T-helper 9 cell (primary cell): ENCODE results near the gene NDUFA6.
"Not testable (repeated sequence)": the region's sequence is repeated elsewhere in the genome, so short reads cannot be mapped to it uniquely, and the experiment has no call there.

Experiments used
- DNase-seq: peaks from one replicate; pipeline ENCODE4 v3.0.0-alpha.2; 2020
- total RNA-seq, 2 donors: gene quantifications; one replicate each; lab custom pipeline; 2026; lab: John Stamatoyannopoulos, UW

NDUFA6 gene
- total RNA-seq: 37.4 to 71.3 reads per million in 2 donors

DNA sequence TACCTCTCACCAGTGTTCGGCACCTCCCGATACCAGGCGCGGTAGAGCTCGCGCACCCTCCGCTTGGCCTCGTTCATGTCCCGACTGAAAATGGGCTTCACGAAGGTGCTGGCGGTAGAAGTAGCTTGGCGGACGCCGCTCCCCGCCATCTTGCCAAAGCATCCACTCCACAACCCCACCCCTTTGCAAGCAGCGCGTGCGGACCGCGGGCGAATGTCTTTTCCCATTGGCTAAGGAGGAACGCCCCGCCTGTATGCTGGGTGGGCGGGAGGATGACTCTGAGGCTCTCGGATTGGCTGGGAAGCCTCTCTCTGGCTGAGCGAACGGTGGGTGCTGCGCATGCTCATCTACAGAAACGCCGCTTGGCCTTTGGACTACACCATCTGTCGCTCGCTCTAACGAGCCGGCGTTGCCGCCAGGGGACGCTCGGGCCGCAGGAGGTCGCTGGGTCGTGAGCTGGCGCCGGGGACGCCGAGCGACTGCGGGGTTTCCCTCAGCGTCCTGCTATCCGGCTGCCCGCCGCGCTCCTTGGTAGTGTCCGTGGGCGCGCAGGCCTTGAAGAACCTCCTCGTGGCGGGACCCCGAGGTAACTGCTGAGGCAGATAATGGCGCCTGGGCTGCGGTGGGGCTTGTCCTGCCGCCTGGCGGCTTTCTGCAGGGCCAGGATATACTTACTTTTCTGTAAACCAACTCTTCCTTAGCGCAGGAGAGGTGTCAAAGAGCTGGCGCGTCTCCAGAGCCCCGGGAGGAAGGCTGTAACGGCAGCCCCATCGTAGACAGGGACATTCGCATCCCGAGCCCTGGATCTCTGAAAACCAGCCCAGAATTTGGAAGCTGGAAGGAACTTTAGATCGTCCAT is at the start of gene NDUFA6:
NDUFA6 (minus strand) TSS at position 177 of the 859 bp plus-strand sequence; CDS start at position 149, 28 bp downstream.
- DNase-seq: peak; percentile 94

GRCh38 chr22:42140153-42140552 is 49.6 kb upstream of the NDUFA6 start:
- not testable (repeated sequence) for DNase-seq

- not testable (repeated sequence) for DNase-seq
Measured at GRCh38 chr22:42139508-42139907, 48.9 kb upstream of the NDUFA6 start.

DNA sequence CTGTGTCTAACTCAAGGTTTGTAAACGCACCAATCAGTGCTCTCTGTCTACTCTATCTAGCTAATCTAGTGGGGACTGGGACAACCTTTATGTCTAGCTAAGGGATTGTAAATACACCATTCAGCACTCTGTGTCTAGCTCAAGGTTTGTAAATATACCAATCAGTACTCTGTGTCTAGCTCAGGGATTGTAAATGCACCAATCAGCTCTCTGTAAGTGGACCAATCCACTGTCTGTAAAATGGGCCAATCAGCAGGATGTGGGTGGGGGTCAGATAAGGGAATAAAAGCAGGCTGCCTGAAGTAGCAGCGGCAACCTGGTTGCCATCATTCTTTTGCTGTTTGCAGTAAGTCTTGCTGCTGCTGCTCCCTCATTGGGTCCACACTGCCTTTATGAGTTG is 48.4 kb upstream of the NDUFA6 start:
- no peak for DNase-seq

- DNase-seq: no peak
Measured at GRCh38 chr22:42138122-42138770, 47.7 kb upstream of the NDUFA6 start.

- not testable (repeated sequence) for DNase-seq
Measured at GRCh38 chr22:42135688-42136087, 45.1 kb upstream of the NDUFA6 start.

DNA sequence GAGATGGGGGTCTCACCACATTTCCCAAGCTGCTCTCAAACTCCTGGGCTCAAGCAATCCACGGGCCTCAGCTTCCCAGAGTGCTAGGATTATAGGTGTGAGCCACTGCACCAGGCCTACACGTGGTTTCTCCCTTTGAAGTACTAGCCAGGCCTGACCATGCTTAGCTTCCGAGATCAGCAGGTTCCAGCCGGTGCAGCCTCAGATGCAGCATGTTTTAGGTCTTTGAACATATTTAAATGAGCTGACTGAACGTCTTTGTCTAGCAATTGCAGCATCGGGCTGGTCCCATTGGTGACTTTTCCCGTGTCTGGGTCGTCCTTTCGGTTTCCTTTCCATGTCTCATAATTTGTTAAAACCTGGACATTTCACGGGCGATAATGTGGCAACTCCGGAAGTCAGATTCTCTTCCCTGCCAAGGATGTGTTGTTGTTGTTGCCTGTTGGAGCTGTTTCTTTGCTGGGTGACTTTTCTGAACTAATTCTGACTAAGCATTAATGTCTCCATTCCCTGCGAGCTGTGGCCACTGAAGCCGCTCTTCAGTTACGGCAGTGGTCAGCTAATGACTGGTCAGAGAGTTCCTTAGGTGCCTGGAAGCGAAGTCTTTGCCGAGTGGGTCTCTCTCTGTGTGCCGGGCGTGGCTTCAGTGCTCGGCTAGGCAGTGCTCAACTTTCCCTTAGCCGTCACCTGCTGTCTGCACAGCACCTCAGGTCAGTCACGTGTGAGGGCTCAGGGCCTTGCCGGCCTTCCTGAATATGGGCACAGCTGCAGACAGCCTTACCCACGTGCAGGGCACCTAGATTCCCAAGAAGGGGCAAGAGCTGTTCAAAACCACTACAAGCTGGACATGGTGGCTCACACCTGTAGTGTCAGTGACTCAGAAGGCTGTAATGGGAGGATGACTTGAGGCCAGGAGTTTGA is 43.8 kb upstream of the NDUFA6 start:
- no peak for DNase-seq

GRCh38 chr22:42132457-42132856 is 41.9 kb upstream of the NDUFA6 start:
- DNase-seq: no peak

DNA sequence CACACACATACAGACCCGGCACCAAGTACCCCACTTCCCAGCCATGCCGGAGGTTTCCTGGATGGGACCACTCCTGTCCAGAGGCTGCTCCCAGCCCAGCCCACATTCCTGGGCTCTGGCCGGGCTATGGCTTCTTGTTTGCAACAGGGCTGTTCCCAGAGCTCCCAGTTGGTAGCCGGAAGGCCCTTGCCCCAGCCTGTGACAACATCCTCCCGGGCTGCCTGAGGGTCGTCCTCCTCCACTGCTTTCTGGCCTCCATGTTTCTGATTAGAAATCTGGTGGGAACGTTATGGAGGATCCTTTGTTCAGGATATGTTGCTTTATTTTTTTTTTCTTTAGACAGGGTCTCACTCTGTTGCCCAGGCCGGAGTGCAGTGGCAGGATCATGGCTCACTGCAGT is 41.0 kb upstream of the NDUFA6 start:
- DNase-seq: no peak

DNA sequence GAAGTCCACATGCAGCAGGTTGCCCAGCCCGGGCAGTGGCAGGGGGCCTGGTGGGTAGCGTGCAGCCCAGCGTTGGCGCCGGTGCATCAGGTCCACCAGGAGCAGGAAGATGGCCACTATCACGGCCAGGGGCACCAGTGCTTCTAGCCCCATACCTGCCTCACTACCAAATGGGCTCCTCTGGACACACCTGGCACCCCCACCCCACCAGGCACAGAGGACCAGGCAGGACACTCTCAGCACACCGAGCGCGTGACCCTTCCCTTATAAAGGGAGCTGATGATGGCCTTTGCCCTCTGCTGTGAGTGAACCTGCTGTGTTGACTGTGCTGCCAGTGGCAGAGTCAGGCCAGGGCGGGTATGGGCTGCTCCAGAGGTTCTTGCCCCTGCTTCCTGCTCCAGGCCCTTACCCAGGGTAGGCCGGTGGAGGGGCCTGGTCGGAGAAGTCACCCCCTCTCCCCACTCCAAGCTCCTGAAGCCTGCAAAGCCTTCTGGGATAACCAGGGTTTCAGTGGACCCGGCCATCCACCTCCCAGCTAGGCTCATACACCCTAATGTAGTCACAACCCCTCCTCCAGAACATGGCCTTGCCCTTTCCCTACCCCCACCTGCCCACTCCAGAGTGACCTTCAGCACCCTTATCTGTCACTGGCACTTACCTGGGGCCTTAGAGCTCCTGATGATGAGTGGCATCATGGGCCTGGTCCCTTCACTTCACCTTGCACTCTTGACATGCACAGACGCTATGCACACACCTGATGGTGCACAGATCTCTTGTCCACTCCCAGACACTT is 40.3 kb upstream of the NDUFA6 start, which contains the start of gene CYP2D6:
CYP2D6 (minus strand) TSS at position 172 of the 793 bp plus-strand sequence; CDS start at position 153, 19 bp downstream.
- DNase-seq: not testable (repeated sequence)

GRCh38 chr22:42130182-42130581 is 39.6 kb upstream of the NDUFA6 start:
- not testable (repeated sequence) for DNase-seq

DNA sequence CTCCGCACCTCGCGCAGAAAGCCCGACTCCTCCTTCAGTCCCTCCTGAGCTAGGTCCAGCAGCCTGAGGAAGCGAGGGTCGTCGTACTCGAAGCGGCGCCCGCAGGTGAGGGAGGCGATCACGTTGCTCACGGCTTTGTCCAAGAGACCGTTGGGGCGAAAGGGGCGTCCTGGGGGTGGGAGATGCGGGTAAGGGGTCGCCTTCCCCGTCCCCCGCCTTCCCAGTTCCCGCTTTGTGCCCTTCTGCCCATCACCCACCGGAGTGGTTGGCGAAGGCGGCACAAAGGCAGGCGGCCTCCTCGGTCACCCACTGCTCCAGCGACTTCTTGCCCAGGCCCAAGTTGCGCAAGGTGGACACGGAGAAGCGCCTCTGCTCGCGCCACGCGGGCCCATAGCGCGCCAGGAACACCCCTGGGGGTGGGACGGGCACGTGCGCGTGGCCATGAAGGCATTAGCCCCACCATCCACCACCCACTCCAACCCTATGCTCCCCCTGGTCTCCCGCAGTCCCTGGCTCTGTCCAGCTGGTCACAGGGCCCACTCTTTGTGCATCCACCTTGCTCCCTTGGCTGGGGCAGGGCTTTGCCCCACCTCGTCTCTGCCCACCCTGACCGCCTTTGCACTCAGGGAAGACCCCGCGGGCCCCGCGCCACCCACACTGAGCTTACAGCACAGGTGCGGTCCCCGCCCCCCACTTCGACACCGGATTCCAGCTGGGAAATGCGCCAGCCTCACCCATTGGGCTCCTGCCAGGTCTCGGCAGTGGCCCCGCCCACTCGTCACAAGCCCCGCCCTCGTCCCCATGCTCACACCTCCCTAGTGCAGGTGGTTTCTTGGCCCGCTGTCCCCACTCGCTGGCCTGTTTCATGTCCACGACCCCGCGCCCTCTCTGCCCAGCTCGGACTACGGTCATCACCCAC is 38.5 kb upstream of the NDUFA6 start:
- DNase-seq: not testable (repeated sequence)

GRCh38 chr22:42128007-42128406 is 37.4 kb upstream of the NDUFA6 start:
- not testable (repeated sequence) for DNase-seq

GRCh38 chr22:42127606-42128005 is 37.0 kb upstream of the NDUFA6 start:
- no peak for DNase-seq

DNA sequence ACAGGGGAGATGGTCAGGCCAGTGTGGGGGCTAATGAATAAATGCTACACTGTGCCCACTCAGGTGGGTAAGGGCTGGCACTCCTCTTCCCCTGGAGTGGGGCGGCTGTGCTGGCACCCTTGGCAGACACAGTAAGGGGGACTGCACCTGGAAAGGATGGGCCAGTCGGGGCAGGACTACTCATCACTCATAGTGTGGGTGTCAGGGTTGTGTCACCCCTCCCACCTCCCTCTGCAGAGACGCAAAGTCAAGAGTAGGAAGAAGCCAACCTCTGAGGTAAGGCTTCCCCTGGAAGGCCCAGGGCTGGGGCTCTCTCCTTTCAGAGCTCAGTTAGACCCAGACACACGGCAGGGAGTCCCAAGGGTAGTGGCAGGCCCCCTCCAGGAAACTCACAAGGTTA is 33.0 kb upstream of the NDUFA6 start:
- not testable (repeated sequence) for DNase-seq

GRCh38 chr22:42120231-42121021 is 29.9 kb upstream of the NDUFA6 start:
- DNase-seq: not testable (repeated sequence)

DNA sequence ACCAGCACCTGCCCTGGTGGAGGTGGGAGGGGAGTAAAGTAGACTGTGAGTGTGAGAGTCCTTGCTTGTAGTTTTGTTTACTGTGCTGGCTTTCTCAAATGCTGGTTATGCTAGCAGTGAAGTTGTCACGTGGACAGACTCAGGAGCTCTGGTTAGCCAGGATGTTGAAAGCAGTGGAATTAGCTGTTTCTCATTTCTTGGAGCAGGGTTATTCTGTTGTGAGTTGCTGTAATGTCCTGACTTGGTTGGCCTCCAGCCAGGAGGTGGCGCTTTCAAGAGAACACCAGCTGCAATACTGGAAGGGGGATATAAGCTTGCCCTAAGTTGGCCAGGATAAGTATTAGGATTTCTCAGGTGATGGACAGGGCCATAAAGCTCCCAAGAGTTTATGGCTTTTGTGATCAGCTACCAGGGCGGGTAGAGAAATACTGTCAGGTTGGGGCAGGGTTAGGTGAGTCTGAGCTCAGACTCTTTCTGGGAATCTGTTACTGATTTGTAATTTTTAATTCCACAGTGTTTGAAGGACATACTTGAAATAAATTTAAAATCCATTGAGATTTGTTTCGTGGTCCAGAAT is 26.4 kb upstream of the NDUFA6 start:
- DNase-seq: no peak

GRCh38 chr22:42115420-42115830 is 24.9 kb upstream of the NDUFA6 start:
- not testable (repeated sequence) for DNase-seq

DNA sequence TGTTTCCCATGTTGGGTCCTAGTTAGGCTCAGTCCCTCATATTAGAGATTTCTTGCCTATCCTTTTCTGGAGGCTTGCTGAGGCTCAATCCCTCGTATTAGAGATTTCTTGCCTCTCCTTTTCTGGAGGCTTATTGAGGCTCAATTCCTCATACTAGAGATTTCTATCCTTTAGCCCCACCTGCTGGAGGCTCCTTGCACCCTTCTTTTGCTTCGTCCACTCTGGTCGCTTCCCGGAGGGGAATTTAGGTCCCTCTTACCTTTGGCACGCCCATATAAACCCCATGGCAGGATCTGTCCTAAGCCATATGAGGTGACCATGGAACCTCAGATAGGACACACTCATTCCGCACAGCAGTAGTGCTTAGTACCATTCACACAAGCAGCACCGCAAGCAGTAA is 24.1 kb upstream of the NDUFA6 start:
- no peak for DNase-seq
